Erythroblast (primary cell): ENCODE data around the gene RPH3AL.

Experiments used
- DNase-seq, 2 experiments: peaks; one replicate each; lab custom pipeline; 2025; lab: John Stamatoyannopoulos, UW
- GATA1 ChIP-seq: IDR thresholded peaks from 2 replicates; pipeline ENCODE4 v1.6.1; 2011; ENCODE audit warnings: low read depth, mild to moderate bottlenecking, control low read depth, low read length, moderate library complexity
- POLR2A ChIP-seq: IDR thresholded peaks from 2 replicates; pipeline ENCODE4 v1.6.1; 2011; ENCODE audit warnings: mild to moderate bottlenecking, low read length

RPH3AL gene

DNA sequence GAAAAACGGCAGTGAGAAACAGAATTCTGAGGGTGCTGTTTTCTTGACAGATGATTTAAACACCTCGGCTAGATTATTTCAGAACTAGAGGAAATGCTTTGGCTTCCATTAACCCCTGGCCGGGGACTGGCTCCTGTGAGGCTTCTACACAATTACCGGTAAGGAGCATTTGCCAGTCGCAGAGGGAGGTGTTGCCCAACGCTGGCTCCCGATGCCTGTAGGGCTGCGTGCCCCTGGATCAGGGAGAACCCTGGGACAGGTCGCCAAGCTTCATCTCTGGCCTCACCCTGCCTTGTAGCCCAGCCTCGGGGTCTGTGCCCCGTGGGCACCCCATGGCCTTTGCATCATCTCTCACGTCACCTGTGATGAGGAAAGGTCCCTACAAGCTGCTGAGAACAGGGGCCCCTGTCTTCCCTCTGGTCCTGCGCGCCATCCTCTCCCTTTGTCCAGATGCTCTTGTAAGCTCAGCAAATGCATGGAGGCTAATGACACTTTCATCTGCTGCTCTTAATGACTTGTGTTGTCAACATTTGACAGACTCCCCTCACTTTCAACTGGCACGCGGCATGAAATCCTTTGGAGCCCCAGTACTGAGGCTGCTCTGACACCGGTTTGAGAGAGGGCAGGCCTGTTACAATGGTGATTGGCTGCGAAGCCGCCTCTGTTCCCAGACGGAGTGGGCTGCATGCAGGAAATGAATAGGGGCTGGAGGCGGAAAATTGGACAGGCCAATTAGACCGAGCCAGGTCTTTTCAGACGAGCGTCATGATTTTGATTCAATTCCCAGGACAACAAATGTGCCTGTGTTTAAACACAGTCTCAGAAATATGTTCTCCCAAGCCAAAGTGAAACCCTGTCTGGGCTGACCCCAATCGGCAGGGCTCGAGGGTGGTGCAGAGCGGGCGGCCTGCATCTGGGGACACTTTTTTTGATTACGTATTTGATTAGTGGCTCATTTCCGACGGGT is 85.6 kb downstream of the RPH3AL start:
- TF ChIP-seq POLR2A (no peak), GATA1 (no peak)

GRCh38 chr17:266219-266618 is 86.4 kb downstream of the RPH3AL start:
- TF ChIP-seq POLR2A (no peak), GATA1 (no peak)

More for the DNA sequence above, 85.6 kb downstream of the RPH3AL start:
- no peak for DNase-seq

GRCh38 chr17:265718-266117 is 86.9 kb downstream of the RPH3AL start:
- DNase-seq = no peak
- no peak for TF ChIP-seq GATA1
- no peak for TF ChIP-seq POLR2A

More at GRCh38 chr17:266219-266618, 86.4 kb downstream of the RPH3AL start:
- DNase-seq = no peak

GRCh38 chr17:263773-264172 is 88.8 kb downstream of the RPH3AL start:
- no peak for DNase-seq
- TF ChIP-seq GATA1 (no peak), POLR2A (no peak)

GRCh38 chr17:263271-263670 is 89.3 kb downstream of the RPH3AL start:
- DNase-seq = no peak
- no peak for TF ChIP-seq POLR2A
- TF ChIP-seq GATA1 = no peak

DNA sequence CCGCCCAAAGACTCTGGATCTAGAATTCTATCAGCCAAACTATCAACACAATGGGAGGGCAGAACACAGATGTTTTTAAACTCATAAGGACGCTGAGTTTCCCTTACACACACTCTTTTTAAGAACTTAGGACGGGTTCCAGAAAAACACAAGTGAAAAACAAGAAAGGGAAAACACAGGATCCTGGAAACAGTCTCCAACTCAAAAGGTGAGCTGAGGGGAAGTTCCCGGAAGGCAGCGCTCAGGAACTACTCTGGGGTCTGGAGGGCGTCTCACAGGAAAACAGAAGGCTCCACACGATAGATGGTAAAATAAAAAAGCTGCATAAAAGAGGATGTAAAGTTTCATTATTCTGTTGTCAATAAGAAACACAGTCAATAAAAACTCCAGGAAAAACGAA is 91.0 kb downstream of the RPH3AL start:
- TF ChIP-seq GATA1 (no peak), POLR2A (no peak)
- DNase-seq = no peak

DNA sequence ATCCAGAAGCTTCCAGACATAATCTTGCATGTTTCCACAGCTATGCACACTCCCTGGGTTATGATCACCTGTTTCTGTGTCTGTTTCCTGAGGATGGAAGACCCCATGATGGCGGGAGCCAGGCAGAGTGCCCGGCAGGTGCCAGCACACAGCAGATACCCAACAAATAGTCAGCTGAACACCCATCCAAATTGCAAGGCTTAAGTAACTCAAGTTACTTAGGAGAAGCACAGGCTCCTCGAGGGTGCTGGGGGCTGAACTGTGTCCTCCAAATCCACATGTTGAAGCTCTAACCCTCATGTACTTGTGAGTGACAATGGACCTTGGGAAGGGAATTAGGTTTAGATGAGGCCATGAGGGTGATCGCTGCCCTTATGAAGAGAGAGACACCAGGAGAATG is 91.7 kb downstream of the RPH3AL start:
- no peak for TF ChIP-seq GATA1
- TF ChIP-seq POLR2A = no peak
- no peak for DNase-seq

DNA sequence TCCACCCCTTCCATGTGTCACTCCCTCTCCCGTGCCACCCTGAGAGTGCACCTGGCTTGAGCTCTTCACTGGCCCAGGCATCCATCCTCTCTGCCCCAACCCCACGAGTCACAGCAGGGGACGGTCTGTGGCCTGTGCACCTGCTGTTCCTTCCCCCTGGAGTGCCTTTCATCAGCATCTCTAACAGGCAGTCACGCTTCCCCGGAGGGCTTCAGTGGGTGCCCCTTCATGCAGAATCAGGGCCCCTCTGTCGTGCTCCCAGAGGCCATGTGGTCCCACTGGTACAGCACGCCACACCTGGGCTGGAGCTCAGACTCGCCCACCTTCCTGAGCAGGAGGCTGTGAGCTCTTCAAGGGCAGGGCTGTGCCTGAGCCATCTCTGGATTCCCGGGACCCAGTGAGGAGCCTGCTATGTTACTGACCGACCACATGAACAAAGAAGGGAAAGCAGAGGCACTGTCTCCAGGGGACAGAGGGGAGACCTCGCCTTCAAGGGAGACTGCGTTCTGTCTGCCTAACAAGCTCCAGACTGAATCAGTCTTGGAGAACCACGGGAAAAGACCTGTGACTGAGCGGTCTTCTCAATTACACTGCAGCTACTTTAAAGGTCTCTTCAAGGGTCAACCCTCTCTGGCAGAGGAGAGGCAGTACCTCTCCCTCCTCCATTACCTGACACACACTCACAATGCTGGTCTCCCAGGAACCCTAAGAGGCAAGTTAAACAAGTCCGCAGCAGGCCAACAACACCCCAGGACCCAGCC is 92.4 kb downstream of the RPH3AL start:
- no peak for TF ChIP-seq POLR2A
- TF ChIP-seq GATA1 = no peak

DNA sequence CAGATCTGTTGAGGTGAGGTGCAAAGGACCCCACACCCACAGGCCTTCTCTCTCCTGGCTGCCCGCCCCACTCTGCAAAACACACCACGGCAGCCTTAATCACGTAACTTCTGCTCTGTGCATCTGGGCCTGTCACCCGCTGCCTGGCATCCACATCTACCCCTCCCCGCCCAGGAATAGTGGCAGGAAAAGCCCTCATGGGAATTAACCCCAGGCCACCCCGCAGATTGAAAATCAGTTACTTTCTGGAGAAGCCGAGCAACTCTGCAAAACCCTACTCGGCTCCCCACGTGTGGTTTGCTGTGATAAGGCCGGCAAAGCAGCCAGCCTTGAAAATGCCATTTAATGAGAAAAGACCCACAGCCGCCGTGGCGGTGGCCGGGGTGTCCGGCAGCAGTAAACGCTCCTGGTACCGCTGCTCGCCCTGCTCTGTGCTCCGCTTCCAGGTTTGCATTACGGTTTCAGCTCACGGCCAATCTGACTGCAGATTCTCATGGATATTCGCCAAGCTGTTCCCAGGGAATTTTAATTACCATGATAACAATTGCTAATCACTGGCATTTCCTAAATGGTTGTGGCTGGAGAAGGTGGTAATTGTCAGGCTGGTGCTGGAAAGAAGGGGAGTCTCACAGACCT is 93.1 kb downstream of the RPH3AL start:
- TF ChIP-seq POLR2A (no peak), GATA1 (no peak)
- DNase-seq = no peak

More for the DNA sequence above, 92.4 kb downstream of the RPH3AL start:
- no peak for DNase-seq

DNA sequence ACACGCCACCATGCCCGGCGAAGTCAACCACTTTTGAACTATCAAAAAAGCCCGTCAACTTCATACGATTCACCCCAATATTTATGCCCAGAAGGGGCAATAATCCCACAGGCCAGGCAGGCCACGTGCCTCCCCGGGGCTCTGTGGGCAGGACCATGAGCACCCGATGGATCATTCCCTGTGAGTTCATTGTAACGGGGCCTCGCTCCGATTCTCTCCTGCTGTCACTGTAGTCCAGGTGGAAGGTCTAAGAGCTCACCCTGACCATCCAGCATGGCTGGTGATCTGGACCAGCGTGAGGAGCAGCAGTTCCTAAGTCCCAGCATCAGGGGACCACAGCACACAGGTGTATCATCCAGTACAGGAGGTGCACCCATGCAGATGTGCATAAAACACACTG is 93.7 kb downstream of the RPH3AL start:
- DNase-seq = no peak
- TF ChIP-seq POLR2A = no peak
- no peak for TF ChIP-seq GATA1

DNA sequence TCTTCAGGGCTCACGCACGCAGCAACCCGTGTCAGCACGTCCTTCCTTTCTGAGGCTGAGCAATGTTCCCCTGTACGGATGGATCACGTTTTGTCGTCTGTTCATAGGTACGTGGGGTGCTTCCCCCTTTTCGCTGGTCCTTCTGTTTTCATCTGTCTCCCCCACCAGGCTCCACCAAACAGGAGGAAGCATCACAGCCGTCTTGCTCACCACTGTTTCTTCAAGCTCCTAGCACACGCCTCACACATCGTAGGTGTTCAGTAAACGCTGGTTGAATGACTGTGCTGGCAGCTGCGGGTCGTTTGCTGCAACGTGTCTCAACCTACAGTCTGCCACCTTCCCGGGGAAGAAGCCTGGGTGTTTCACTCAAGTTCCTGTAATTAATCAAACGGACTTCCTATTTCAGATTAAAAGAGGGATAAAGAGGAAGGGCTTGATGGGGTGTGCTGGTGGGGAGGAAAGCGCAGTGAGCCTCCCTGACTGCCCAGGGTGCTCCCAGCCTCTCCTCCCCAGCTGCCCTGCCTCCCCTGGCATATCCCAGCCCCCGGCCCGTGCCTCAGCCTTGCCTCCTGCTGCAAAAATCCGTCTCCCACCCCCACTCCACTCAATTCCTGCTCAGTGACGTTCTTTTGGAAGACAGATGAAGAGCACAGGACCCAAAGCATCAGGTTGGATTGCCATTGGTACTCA is 94.4 kb downstream of the RPH3AL start:
- TF ChIP-seq POLR2A (no peak), GATA1 (no peak)

DNA sequence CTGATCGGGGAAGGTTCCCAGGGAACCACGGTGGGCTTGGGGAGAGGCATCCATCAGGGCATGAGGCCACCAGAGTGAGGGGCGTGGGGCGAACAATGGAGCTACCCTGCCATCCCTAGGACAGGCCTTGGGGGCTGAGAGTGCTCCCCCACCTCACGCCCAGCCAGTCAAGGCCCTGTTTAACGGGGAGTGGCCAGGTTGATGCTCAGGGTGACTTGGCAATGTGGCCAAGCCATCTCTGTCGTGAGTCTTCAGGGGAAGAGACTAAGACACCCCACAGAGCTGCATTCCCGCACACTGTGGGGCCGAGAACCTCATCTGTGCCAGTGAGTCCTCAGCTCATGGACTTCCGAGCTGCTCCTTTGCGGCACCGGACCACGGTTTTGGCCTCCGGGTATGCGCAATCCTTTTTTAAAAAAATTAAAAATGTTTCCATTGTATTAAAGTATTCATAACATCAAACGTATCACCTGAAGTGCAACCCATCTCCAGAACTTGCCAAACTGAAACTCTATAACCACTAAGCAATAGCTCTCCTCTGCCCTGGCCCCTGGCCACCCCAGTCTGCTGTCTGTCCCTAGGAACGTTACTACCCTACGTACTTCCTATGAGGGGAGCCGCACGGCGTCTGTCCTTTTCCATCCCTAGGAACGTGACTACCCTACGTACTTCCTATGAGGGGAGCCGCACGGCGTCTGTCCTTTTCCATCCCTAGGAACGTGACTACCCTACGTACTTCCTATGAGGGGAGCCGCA is 99.3 kb downstream of the RPH3AL start:
- no peak for TF ChIP-seq POLR2A
- no peak for TF ChIP-seq GATA1
- DNase-seq = no peak

More for the DNA sequence above, 94.4 kb downstream of the RPH3AL start:
- DNase-seq = no peak

GRCh38 chr17:252456-252855 is 100.2 kb downstream of the RPH3AL start:
- TF ChIP-seq GATA1 = no peak
- TF ChIP-seq POLR2A = no peak
- DNase-seq = no peak
